Spinal cord (tissue), 10 donors: ENCODE data around the gene FANCF. TPM values are rescaled to one million over a fixed set of nuclear protein-coding genes. Genes with fewer than 3 reads are reported as not detected.

ENCODE experiments used
- DNase-seq, 6 donors: peaks; one replicate each; pipeline versions ENCODE4 v3.0.0 to v3.0.0-alpha.2; 2013 to 2015; ENCODE audit warnings: low spot score in 6 of 6, low read depth in 4 of 6
- H3K27ac ChIP-seq: one replicate; pipeline ENCODE4 v1.5.1; 2013; ENCODE audit warnings: low read depth, low read length, control low read depth
- H3K27me3 ChIP-seq: one replicate; pipeline ENCODE4 v1.6.1; 2013; ENCODE audit warnings: low read length; ENCODE audit not compliant: control insufficient read depth, insufficient read depth
- H3K36me3 ChIP-seq: one replicate; pipeline ENCODE4 v1.6.1; 2013; ENCODE audit warnings: low read length; ENCODE audit not compliant: control insufficient read depth, insufficient read depth
- H3K4me1 ChIP-seq: one replicate; pipeline ENCODE4 v1.6.1; 2013; ENCODE audit warnings: low read length; ENCODE audit not compliant: control insufficient read depth, insufficient read depth
- H3K4me3 ChIP-seq: one replicate; pipeline ENCODE4 v1.5.1; 2013; ENCODE audit warnings: low read depth, low read length, control low read depth
- H3K9me3 ChIP-seq: one replicate; pipeline ENCODE4 v1.6.1; 2013; ENCODE audit warnings: low read length; ENCODE audit not compliant: control insufficient read depth, insufficient read depth
- WGBS: methylation state at CpG from one replicate; pipeline ENCODE4 v1.1.5; 2013; ENCODE audit warnings: missing lambda C conversion rate; ENCODE audit not compliant: insufficient coverage; 5-methylcytosine and 5-hydroxymethylcytosine counted together
- long read RNA-seq, 4 donors: transcript quantifications; one replicate each; lab custom pipeline, GENCODE V29; 2026
- polyA plus RNA-seq, 2 donors: library from polyadenylated mRNA; unstranded; fragments of 120-200 nt; gene quantifications; one replicate each; pipeline ENCODE4 v1.2.1, GENCODE V29; 2013; ENCODE audit not compliant: insufficient read length in 2 of 2
- total RNA-seq, 2 donors: library from RNA; depleted of rRNA in 1 of 2; stranded (reverse); fragments of 120-200 nt in 1 of 2; fragments of >200 nt in 1 of 2; gene quantifications; one replicate each; pipeline versions ENCODE4 v1.2.3 to v1.2.4, GENCODE V29; 2013 to 2014
- donor health status: healthy.

The FANCF gene, protein sequence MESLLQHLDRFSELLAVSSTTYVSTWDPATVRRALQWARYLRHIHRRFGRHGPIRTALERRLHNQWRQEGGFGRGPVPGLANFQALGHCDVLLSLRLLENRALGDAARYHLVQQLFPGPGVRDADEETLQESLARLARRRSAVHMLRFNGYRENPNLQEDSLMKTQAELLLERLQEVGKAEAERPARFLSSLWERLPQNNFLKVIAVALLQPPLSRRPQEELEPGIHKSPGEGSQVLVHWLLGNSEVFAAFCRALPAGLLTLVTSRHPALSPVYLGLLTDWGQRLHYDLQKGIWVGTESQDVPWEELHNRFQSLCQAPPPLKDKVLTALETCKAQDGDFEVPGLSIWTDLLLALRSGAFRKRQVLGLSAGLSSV
- total RNA-seq = 10 to 100 TPM; 12.8 to 15.8 TPM
- polyA plus RNA-seq = 10 to 100 TPM; 10.7 to 13.4 TPM
- long read RNA-seq, donor 1, transcript FANCF-201 (1 exons, 2,952 nt) = major isoform, 15 of 15 reads
- long read RNA-seq, donor 1, partial matches to known transcripts = 0 of 15 reads
- long read RNA-seq, donor 1, other reads (novel, unspliced or antisense) = 0 of 15 reads
- long read RNA-seq, donor 2, partial matches to known transcripts = 0 of 4 reads
- long read RNA-seq, donor 2, other reads (novel, unspliced or antisense) = 0 of 4 reads
- long read RNA-seq, donor 3, transcript FANCF-201 (1 exons, 2,952 nt) = major isoform, 11 of 11 reads
- long read RNA-seq, donor 3, partial matches to known transcripts = 0 of 11 reads
- long read RNA-seq, donor 3, other reads (novel, unspliced or antisense) = 0 of 11 reads
- long read RNA-seq, donor 4, transcript FANCF-201 (1 exons, 2,952 nt) = major isoform, 29 of 29 reads
- long read RNA-seq, donor 4, partial matches to known transcripts = 0 of 29 reads
- long read RNA-seq, donor 4, other reads (novel, unspliced or antisense) = 0 of 29 reads

DNA sequence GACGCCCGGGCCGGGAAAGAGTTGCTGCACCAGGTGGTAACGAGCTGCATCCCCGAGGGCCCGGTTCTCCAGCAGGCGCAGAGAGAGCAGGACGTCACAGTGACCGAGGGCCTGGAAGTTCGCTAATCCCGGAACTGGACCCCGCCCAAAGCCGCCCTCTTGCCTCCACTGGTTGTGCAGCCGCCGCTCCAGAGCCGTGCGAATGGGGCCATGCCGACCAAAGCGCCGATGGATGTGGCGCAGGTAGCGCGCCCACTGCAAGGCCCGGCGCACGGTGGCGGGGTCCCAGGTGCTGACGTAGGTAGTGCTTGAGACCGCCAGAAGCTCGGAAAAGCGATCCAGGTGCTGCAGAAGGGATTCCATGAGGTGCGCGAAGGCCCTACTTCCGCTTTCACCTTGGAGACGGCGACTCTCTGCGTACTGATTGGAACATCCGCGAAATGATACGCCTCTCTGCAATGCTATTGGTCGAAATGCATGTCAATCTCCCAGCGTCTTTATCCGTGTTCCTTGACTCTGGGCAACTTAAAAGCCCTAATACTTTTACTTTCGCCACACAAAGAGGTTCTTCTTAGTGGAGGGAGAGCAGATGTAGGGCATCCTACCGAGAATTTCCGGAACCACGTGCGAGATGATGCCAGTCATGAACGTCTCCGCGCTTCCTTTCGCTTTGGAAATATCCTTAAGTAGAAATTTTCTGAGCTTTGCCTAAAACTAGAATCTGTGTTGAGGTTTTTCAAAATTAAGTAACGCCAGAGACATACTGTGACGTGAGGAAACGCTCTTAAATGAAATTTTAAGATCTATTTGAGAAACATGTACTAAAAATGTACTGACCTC is at the start of gene FANCF:
TSS of gene FANCF (minus strand) at position 376 of the 840 bp plus-strand sequence. CDS start at position 363, 13 bp downstream.
- Histone ChIP-seq H3K4me3 (peak within 1 kb of the TSS; percentile 99), H3K9me3 (no peaks in the 10 kb centered on the region), H3K27ac (peak within 1 kb of the TSS; percentile 97), H3K27me3 (no peaks in the 10 kb centered on the region), H3K4me1 (peaks cover 10% of the 10 kb centered on the region), H3K36me3 (peaks cover 3% of the 10 kb centered on the region)
- WGBS = under 1% methylated on average over 48 of the region's 55 CpGs
- DNase-seq = peak; percentile 99 to 100 (median 100)

- DNase-seq = no peak
- no peaks in the 10 kb centered on the region for H3K27me3 ChIP-seq
- H3K27ac ChIP-seq = no peak overlapping the region
- no peaks in the 10 kb centered on the region for H3K9me3 ChIP-seq
- H3K4me1 ChIP-seq = no peaks in the 10 kb centered on the region
- no peak overlapping the region for H3K4me3 ChIP-seq
- WGBS = 88% methylated on average over 3 of the region's 4 CpGs
- H3K36me3 ChIP-seq = no peaks in the 10 kb centered on the region
These were observed 49.1 kb upstream of the FANCF start for GRCh38 chr11:22674470-22675439.

GRCh38 chr11:22671751-22672150 is 46.1 kb upstream of the FANCF start:
- H3K4me1 ChIP-seq = peaks cover 4% of the 10 kb centered on the region
- peak in 1 of 6 donors; percentile 9 for DNase-seq
- no peaks in the 10 kb centered on the region for H3K9me3 ChIP-seq
- H3K36me3 ChIP-seq = no peaks in the 10 kb centered on the region
- no peak overlapping the region for H3K27ac ChIP-seq
- 50% methylated on average over 1 of the region's 2 CpGs for WGBS
- no peak overlapping the region for H3K4me3 ChIP-seq
- peaks cover 4% of the 10 kb centered on the region for H3K27me3 ChIP-seq

- Histone ChIP-seq H3K4me1 (peaks cover 6% of the 10 kb centered on the region), H3K4me3 (no peak overlapping the region), H3K27me3 (peaks cover 7% of the 10 kb centered on the region), H3K36me3 (no peaks in the 10 kb centered on the region), H3K27ac (no peak overlapping the region), H3K9me3 (no peaks in the 10 kb centered on the region)
- WGBS = no CpG with 5 or more reads among the region's 1 CpG
- peak in 3 of 6 donors; percentile 1 to 33 (median 13) for DNase-seq
These were observed 45.2 kb upstream of the FANCF start for GRCh38 chr11:22670830-22671229.

DNA sequence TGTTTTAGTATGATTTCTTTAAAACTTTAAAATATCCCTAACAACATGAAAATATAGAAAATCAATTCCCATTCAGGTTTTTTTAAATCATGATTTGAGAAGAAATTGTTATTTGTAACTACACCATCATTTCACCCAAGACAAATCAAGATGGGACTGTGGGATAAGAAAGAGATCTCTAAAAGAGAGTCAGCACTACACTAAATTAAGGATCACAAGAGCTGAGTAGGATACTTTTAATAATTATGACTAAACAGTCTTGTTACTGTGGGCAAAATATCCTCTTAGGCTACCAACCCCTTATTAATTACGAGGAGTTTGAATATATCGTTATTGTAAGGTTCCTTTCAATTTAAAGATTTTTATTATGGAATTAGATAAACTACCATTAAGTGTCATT is 43.7 kb upstream of the FANCF start:
- Histone ChIP-seq H3K9me3 (no peaks in the 10 kb centered on the region), H3K27ac (no peak overlapping the region), H3K36me3 (no peaks in the 10 kb centered on the region), H3K4me1 (peaks cover 6% of the 10 kb centered on the region), H3K27me3 (peaks cover 7% of the 10 kb centered on the region), H3K4me3 (no peak overlapping the region)
- DNase-seq = no peak
- no CpG with 5 or more reads among the region's 2 CpGs for WGBS

DNA sequence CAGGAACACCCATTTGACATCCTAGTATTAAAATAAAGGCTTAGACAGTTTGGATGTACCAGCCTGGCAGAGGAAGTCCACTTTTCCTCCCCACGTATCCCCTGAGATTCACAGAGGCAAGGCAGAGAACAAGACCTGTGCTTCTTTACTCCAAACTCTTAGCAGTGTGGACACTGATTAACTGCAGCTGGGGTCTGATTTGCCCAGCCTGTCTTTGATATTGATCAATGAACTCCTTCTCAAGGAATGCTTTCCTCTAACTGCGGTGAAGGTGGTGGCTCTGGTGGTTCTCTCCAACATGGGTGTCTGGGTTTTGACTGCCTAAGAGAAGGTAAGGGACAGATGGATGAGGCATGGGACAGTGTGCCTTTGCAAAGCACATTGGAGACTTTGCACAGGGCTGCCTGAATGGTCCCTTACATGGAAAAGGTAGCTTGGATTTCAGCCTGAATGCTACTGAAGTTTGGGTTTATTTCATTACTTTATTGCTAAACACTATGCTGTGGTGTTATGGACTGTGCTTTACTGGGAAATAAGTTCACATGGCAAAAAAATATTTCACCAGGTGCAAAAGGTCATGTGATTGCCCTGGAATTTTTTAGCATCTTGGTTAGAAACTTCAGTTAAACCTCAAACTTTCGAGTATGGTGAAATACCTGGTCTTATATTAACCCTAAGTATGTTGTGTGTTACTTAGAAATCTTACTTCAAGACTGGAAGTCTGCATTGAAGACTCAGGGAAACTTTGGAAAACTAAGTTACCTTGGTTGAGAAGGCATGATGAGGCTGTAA is 42.6 kb upstream of the FANCF start:
- H3K4me3 ChIP-seq = peak overlapping the region; percentile 53
- H3K36me3 ChIP-seq = no peaks in the 10 kb centered on the region
- H3K27ac ChIP-seq = no peak overlapping the region
- H3K4me1 ChIP-seq = peaks cover 6% of the 10 kb centered on the region
- H3K9me3 ChIP-seq = no peaks in the 10 kb centered on the region
- no peak for DNase-seq
- 87% methylated on average over 2 of the region's 3 CpGs for WGBS
- H3K27me3 ChIP-seq = peaks cover 7% of the 10 kb centered on the region

DNA sequence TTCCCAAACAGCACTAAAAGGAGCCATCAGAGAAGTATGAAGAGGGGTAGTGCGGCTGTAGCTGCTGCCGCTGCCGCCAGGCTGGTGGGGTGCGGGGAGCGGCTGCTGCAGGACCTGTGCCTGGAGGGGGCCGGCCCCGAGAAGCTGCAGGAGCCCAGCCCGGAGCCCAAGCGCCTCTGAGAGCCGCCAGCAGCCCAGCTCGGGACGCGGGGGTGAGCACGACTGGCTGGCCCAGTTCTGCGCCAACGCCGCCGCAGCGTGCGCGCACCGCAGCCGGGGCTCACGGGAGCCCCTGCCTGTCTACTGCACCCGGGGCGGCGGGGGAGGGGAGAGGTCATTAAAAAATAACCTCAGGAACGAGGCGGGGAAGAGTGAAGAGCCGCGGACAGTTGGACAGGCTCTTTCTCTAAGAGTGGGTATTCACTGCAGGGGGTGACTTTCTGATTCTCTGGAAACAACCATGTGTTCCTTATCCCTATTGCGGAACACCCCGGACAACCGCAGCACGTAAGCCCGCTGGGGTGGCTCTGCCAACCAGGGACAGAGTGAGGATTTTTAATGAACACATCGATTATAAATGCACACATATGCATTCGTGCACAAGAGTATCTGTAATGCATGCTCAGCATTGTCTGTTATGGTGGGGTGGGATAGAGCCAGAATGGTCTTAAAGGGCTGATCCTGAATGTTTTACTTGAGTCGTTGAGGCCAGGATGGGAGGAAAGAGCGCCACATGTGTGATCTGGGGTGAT is 41.2 kb upstream of the FANCF start:
- H3K27ac ChIP-seq = peak overlapping the region; percentile 41
- no peaks in the 10 kb centered on the region for H3K9me3 ChIP-seq
- peak in 5 of 6 donors; percentile 5 to 77 (median 36) for DNase-seq
- peaks cover 6% of the 10 kb centered on the region for H3K4me1 ChIP-seq
- no peaks in the 10 kb centered on the region for H3K36me3 ChIP-seq
- peak overlapping the region; percentile 53 for H3K4me3 ChIP-seq
- H3K27me3 ChIP-seq = peaks cover 7% of the 10 kb centered on the region
- WGBS = 4% methylated on average over 34 of the region's 40 CpGs
